Neural cell (in vitro differentiated cells): ENCODE measurements around the gene ATP11A. TPM values are rescaled to one million over a fixed set of nuclear protein-coding genes. Genes with fewer than 3 reads are reported as not detected.

Experiments
- H2AFZ ChIP-seq: fragments of 200-600, 300-800 bp; sonication (generic), shearing (Covaris generic); 2 replicates; pipeline ENCODE4 v1.6.0; 2014; ENCODE audit warnings: low read depth, mild to moderate bottlenecking, antibody characterized with exemption, low read length, moderate library complexity
- H3F3A ChIP-seq: fragments of 200-600 bp; shearing (Covaris generic); 2 replicates; pipeline ENCODE4 v1.6.1; 2016; ENCODE audit warnings: mild to moderate bottlenecking, moderate library complexity, mixed read lengths, antibody characterized with exemption, low read length; ENCODE audit not compliant: insufficient read depth, poor library complexity, severe bottlenecking
- H3K27ac ChIP-seq: fragments of 200-600, 300-800 bp; sonication (generic), shearing (Covaris generic); 2 replicates; pipeline ENCODE4 v1.5.1; 2014; ENCODE audit warnings: mild to moderate bottlenecking, low read length, moderate library complexity
- H3K27me3 ChIP-seq: fragments of 300-800, 200-600 bp; sonication (generic), shearing (Covaris generic); 2 replicates; pipeline ENCODE4 v1.6.0; 2014; ENCODE audit warnings: mild to moderate bottlenecking, low read depth, low read length, moderate library complexity; ENCODE audit not compliant: insufficient read depth
- H3K36me3 ChIP-seq: fragments of 300-800, 200-600 bp; sonication (generic), shearing (Covaris generic); 2 replicates; pipeline ENCODE4 v1.5.1; 2014; ENCODE audit warnings: mild to moderate bottlenecking, antibody characterized with exemption, low read length, moderate library complexity; ENCODE audit not compliant: insufficient read depth
- H3K4me2 ChIP-seq: fragments of 300-800, 200-600 bp; sonication (generic), shearing (Covaris generic); 2 replicates; pipeline ENCODE4 v1.6.0; 2014; ENCODE audit warnings: mild to moderate bottlenecking, low read length
- H3K4me3 ChIP-seq: fragments of 300-800, 200-600 bp; sonication (generic), shearing (Covaris generic); 2 replicates; pipeline ENCODE4 v1.5.1; 2014; ENCODE audit warnings: mild to moderate bottlenecking, low read length, moderate library complexity
- H3K79me2 ChIP-seq: fragments of 200-600 bp; shearing (Covaris generic); replicated peaks from 2 replicates; pipeline ENCODE4 v1.6.0; 2014; ENCODE audit warnings: mild to moderate bottlenecking, low read length, moderate library complexity; ENCODE audit not compliant: insufficient read depth
- H3K9ac ChIP-seq: fragments of 300-800, 200-600 bp; sonication (generic), shearing (Covaris generic); 2 replicates; pipeline ENCODE4 v1.6.1; 2016; ENCODE audit warnings: mild to moderate bottlenecking, low read length, mixed read lengths
- H3K9me2 ChIP-seq: fragments of 200-600 bp; shearing (Covaris generic); 2 replicates; pipeline ENCODE4 v1.6.1; 2016; ENCODE audit warnings: mild to moderate bottlenecking, low read length, mixed read lengths; ENCODE audit not compliant: insufficient read depth
- H3K9me3 ChIP-seq: fragments of 200-600, 300-800 bp; sonication (generic), shearing (Covaris generic); 2 replicates; pipeline ENCODE4 v1.6.1; 2016; ENCODE audit warnings: mild to moderate bottlenecking, mixed run types, low read length, moderate library complexity, mixed read lengths
- H4K20me1 ChIP-seq: fragments of 200-600 bp; shearing (Covaris generic); 2 replicates; pipeline ENCODE4 v1.6.1; 2016; ENCODE audit warnings: mild to moderate bottlenecking, mixed run types; ENCODE audit not compliant: insufficient read depth
- EP300 ChIP-seq: fragments of 450-650 bp; conservative IDR thresholded peaks from 2 replicates; pipeline ENCODE4 v1.6.1; 2014; ENCODE audit warnings: antibody characterized with exemption, mild to moderate bottlenecking, moderate library complexity; ENCODE audit not compliant: poor library complexity, severe bottlenecking
- EZH2 ChIP-seq: fragments of 200-600, 300-800 bp; shearing (Covaris generic), sonication (generic); IDR thresholded peaks from 2 replicates; pipeline ENCODE4 v1.6.1; 2014; ENCODE audit warnings: antibody characterized with exemption, low read length, borderline replicate concordance, mild to moderate bottlenecking; ENCODE audit not compliant: insufficient read depth, poor library complexity, severe bottlenecking
- MXI1 ChIP-seq: fragments of 450-650 bp; conservative IDR thresholded peaks from 2 replicates; pipeline ENCODE4 v1.6.1; 2014; ENCODE audit warnings: antibody characterized with exemption, mild to moderate bottlenecking; ENCODE audit not compliant: poor library complexity, severe bottlenecking
- POLR2AphosphoS5 ChIP-seq: IDR thresholded peaks from 2 replicates; pipeline ENCODE4 v1.6.1; 2012
- RAD21 ChIP-seq: fragments of 450-650 bp; conservative IDR thresholded peaks from 2 replicates; pipeline ENCODE4 v1.6.1; 2014; ENCODE audit warnings: antibody characterized with exemption, mild to moderate bottlenecking, moderate library complexity
- REST ChIP-seq: IDR thresholded peaks from 2 replicates; pipeline ENCODE4 v1.6.1; 2012; ENCODE audit warnings: borderline replicate concordance
- SMC3 ChIP-seq: fragments of 450-650 bp; conservative IDR thresholded peaks from 2 replicates; pipeline ENCODE4 v1.6.1; 2014; ENCODE audit warnings: antibody characterized with exemption, mild to moderate bottlenecking, moderate library complexity; ENCODE audit not compliant: poor library complexity
- TAF1 ChIP-seq: IDR thresholded peaks from 2 replicates; pipeline ENCODE4 v1.6.1; 2012; ENCODE audit warnings: low read depth
- polyA plus RNA-seq: library from polyadenylated mRNA; depleted of rRNA; stranded (reverse); fragments of >200 nt; gene quantifications from 2 replicates; pipeline ENCODE4 v1.2.3, GENCODE V29; 2014
- TF ChIP-seq, protein P1 (sequence below): fragments of 450-650 bp; IDR thresholded peaks from 2 replicates; pipeline ENCODE4 v1.5.1; 2014; ENCODE audit warnings: antibody characterized with exemption, mild to moderate bottlenecking, moderate library complexity; ENCODE audit not compliant: poor library complexity, severe bottlenecking

Gene ATP11A
- polyA plus RNA-seq, 1 donor from 2014 or later: 3.0 TPM

- no peaks in the 10 kb centered on the region for H4K20me1 ChIP-seq
Measured at GRCh38 chr13:112917737-112918136, 227.9 kb downstream of the ATP11A start.

GRCh38 chr13:112918266-112918665, 228.4 kb downstream of the ATP11A start:
- Histone ChIP-seq H4K20me1 (no peaks in the 10 kb centered on the region), H3K79me2 (no peaks in the 10 kb centered on the region), H3K9ac (no peak overlapping the region), H3K36me3 (no peaks in the 10 kb centered on the region), H3F3A (no peaks in the 10 kb centered on the region), H3K9me3 (no peaks in the 10 kb centered on the region), H2AFZ (no peak overlapping the region), H3K9me2 (no peaks in the 10 kb centered on the region), H3K4me3 (no peak overlapping the region), H3K27ac (no peak overlapping the region), H3K4me2 (no peak overlapping the region), H3K27me3 (no peaks in the 10 kb centered on the region)
- TF ChIP-seq, protein P1, sequence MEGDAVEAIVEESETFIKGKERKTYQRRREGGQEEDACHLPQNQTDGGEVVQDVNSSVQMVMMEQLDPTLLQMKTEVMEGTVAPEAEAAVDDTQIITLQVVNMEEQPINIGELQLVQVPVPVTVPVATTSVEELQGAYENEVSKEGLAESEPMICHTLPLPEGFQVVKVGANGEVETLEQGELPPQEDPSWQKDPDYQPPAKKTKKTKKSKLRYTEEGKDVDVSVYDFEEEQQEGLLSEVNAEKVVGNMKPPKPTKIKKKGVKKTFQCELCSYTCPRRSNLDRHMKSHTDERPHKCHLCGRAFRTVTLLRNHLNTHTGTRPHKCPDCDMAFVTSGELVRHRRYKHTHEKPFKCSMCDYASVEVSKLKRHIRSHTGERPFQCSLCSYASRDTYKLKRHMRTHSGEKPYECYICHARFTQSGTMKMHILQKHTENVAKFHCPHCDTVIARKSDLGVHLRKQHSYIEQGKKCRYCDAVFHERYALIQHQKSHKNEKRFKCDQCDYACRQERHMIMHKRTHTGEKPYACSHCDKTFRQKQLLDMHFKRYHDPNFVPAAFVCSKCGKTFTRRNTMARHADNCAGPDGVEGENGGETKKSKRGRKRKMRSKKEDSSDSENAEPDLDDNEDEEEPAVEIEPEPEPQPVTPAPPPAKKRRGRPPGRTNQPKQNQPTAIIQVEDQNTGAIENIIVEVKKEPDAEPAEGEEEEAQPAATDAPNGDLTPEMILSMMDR: no peak
- no peak for TF ChIP-seq POLR2AphosphoS5
- TF ChIP-seq SMC3: no peak
- TF ChIP-seq EP300: no peak
- TF ChIP-seq TAF1: no peak
- no peak for TF ChIP-seq MXI1
- TF ChIP-seq REST: no peak
- TF ChIP-seq EZH2: no peak

More at GRCh38 chr13:112917737-112918136, 227.9 kb downstream of the ATP11A start:
- no peaks in the 10 kb centered on the region for H3K9me3 ChIP-seq
- H3F3A ChIP-seq: no peaks in the 10 kb centered on the region
- H3K36me3 ChIP-seq: no peaks in the 10 kb centered on the region
- H3K27ac ChIP-seq: no peak overlapping the region
- H3K4me3 ChIP-seq: no peak overlapping the region
- no peak for TF ChIP-seq EP300
- no peak for TF ChIP-seq MXI1
- no peak for TF ChIP-seq EZH2
- no peak for TF ChIP-seq RAD21
- TF ChIP-seq POLR2AphosphoS5: no peak
- TF ChIP-seq, protein P1: no peak
- TF ChIP-seq TAF1: no peak
- TF ChIP-seq SMC3: no peak
- no peak for TF ChIP-seq REST
- no peaks in the 10 kb centered on the region for H3K79me2 ChIP-seq
- no peaks in the 10 kb centered on the region for H3K9me2 ChIP-seq
- H3K4me2 ChIP-seq: no peak overlapping the region
- H3K9ac ChIP-seq: no peak overlapping the region
- no peak overlapping the region for H2AFZ ChIP-seq
- H3K27me3 ChIP-seq: no peaks in the 10 kb centered on the region
